ENCODE results near the gene ARHGAP10.
A peak's percentile ranks its signal among the peaks of the same experiment; 100 is the strongest.

ARHGAP10 gene, protein sequence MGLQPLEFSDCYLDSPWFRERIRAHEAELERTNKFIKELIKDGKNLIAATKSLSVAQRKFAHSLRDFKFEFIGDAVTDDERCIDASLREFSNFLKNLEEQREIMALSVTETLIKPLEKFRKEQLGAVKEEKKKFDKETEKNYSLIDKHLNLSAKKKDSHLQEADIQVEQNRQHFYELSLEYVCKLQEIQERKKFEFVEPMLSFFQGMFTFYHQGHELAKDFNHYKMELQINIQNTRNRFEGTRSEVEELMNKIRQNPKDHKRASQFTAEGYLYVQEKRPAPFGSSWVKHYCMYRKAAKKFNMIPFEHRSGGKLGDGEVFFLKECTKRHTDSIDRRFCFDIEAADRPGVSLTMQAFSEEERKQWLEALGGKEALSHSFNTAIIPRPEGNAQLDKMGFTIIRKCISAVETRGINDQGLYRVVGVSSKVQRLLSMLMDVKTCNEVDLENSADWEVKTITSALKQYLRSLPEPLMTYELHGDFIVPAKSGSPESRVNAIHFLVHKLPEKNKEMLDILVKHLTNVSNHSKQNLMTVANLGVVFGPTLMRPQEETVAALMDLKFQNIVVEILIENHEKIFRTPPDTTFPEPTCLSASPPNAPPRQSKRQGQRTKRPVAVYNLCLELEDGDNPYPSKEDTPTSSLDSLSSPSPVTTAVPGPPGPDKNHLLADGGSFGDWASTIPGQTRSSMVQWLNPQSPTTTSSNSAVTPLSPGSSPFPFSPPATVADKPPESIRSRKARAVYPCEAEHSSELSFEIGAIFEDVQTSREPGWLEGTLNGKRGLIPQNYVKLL

DNA sequence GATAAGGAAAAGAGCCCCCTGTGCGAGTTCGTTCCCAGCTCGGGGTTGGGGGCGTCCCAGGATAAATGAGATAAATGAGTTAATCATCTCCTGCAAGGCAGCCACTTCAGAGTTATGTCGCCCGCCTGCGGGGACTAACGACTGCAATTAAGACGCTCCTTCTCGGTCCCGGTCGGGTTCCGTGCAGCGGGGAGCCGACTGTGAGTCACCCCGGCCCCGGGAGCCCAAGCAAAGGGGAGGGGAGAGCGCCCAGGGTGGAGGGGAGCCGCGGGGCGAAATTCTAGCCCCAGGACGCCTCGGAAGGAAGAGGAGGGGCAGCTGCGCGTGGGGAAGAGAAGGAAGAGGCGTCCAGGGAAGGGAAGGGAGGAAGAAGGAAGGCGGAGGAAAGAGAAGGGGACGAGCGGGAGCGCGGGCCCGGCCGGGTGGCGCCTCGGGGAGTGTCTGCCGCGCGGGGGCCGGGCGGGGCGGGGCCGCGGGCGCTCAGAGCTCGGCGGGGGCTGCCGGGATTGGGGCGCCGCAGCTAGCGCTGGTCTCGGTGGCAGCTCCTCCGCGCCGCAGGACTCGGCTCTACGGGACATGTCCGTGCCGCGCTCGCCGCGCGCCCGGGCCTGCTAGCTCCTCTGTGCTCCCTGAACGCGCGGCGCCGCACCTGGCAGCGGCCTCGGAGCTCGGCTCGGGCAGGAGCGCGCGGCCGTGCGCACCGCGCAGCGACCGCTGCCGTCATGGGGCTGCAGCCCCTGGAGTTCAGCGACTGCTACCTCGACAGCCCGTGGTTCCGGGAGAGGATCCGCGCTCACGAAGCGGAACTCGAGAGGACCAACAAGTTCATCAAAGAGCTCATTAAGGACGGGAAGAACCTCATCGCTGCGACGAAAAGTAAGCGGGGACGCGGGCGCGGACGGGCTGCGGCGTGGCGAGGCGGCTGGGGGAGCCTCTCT lies at the start of gene ARHGAP10:
Gene ARHGAP10 (plus strand): TSS at position 509 of the 938 bp plus-strand sequence. CDS start 214 bp downstream, at position 723.
- DNase-seq (ENCODE audit: low spot score) = peak; percentile 47

GRCh38 chr4:147682755-147683154 lies 49.1 kb upstream of the ARHGAP10 start:
- DNase-seq (ENCODE audit: low spot score) = no peak

DNA sequence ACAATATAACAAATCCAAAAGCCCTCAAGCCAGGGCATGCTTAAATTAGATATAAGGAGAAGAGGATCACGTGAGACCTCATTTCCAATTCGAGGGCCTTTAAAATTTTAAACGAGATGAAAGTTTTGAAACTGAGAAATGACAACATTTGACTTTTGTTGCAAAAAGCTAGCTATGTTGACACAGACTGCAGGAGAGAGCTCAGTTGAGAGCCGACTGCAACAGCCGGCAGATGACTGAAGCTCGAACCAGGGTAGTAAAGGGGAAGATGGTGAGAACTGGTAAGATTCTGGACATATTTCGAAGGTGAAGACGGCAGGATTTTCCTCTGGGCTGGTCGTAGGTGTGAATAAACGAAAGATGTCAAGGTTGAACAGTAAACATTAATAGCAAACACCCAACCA lies 48.7 kb upstream of the ARHGAP10 start:
- DNase-seq (ENCODE audit: low spot score) = peak; percentile 34

DNA sequence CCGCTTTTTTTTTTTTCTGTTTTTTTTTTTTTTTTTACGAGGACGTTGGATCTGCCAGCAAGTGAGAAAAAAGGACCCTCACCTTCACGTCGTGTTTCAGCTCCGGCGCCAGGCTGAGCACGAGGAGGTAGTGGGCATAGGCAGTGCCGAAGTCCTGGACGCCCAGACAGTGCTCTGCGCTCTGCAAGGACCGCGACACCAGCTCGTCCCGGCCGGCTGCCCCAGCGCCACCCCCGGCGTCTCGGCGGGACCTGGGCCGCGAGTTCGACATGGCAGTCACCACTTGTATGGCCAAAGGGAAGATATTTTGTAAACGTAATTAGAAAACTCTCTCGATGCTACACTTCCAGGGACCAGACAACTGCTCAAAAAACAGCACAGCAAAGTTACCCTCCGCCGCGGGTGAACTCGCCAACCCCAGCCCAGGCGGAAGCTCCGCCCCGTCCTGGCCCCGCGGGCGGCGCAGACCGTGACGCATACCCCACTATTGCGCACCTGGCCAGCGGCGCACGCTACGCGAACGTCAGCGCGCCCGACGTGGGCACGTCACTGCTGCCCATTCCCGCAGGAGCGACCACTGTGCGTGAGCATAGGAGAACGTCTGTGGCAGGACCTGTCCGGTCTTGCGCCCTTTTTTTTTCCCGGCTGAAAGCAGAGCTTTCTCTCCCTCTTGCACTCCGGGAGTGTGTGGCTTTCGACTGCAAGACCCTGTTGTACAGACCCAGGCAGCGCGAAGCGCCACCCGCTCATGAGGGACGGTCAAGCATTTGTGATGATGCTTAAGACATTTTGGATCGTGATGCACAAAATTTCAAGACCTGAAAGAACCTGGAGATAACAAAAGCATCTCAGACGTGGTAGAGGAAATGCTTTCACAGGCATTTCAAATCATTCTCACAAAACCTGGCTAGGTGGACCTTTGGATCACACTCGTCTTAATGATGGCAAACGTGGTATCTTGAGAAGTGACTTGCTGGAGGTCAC lies 47.9 kb upstream of the ARHGAP10 start, which contains the start of gene PRMT9:
Gene PRMT9 (minus strand): TSS at position 447 of the 984 bp plus-strand sequence. CDS start 176 bp downstream, at position 271.
- DNase-seq (ENCODE audit: low spot score) = peak; percentile 91

DNA sequence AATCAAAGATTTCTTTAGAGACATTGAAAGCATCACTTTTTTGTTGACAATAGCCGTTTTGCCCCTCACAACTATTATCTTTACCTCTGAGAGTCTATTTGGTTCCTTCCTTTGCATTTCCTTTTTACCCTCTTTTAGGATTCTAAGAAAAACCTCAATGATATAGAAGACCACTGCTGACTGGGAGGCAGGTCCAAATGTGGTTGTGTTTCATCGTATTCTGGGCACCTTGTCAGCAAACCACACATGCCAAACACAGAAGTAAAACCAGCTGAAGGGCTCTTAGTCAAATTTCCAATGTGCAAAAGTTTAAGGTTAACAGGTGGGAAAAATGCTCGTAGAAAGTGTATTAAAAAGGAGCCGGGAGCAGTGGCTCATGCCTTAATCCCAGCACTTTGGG lies 42.8 kb upstream of the ARHGAP10 start:
- no peak for DNase-seq (ENCODE audit: low spot score)

DNA sequence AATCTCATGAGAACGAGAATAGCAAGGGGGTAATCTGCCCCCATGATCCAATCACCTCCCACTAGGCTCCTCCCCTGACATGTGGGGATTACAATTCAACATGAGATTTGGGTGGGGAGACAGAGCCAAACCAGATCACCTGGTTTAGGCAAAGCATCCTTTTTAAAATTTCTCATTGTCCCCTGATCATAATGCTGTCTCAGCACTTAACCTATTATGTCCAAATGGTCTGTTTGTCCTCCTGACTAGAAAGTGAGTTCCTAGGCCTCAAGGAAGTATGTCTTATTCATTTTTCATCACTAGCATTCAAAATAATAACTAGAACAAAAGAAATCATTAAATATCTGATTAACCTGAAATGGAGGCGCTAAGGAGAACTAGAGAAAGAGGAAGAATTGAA lies 40.1 kb upstream of the ARHGAP10 start:
- DNase-seq (ENCODE audit: low spot score) = no peak

DNA sequence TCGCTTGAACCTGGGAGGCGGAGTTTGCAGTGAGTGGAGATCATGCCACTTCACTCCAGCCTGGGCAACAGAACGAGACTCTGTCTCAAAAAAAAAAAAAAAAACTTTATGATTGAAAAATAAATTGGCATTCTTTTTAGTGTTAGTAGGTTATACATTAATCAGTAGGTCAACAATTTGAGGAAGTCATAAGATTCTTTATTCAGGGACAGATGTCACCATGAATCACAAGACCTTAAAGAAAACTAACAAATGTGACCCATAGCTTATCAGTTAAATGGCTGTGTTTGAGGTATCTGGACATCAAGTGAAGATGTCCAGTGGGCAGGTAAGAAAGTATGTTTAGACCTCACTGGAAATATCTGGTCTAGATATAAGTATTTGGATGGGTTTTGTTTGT lies 38.7 kb upstream of the ARHGAP10 start:
- no peak for DNase-seq (ENCODE audit: low spot score)

GRCh38 chr4:147696866-147697265 lies 35.0 kb upstream of the ARHGAP10 start:
- DNase-seq (ENCODE audit: low spot score) = no peak

DNA sequence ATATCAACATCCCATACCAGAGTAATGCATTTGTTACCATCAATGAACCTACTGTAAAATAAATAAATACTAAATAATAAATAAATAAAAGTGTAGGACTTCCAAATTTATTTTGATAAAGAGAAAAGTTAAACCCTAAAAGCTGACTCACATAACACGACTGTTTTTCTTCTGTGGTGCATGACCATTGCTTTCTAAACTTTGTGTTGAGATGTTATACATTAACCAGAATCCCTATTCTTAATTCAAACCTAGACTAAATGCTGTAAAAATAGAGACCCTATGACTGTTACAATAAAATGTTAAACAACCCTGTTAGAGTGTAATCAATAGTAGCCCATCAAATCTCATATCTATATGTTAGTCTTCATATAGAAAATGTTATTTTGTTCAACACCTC lies 27.0 kb upstream of the ARHGAP10 start:
- no peak for DNase-seq (ENCODE audit: low spot score)

DNA sequence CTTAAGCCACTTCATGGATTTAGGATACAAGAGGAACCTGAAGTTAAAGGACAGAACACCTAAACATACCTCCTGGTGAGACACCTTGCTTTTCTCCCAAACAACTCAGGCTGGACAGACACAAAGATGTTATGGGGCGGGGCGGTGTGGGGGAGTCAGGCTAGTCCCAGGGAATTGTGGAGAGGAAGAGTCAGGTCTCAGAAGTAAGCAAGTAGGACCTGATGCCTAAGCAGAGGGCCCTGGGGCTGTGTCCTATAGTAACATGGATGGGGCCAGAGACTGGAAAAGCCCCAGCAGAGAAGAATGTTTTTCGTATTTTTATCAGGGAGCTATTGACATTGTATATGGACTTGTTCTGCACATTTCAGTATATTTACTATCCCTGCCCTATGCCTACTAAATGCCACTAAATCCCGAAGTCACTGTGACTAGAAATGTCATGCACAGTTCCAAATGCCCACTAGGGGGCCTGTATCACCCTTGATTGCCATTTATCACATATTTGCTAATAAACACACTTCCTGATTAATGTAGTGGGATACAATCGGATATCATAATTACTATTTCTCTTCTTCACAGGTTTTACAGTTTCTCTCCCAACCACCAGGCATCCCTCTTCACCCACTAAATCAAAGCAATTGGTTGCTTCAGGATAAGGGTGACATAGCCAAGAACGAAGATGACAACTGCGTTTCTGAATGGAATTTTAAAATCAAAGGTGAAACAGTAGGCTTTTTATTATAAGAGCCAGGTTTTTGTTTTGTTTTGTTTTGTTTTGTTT lies 23.8 kb upstream of the ARHGAP10 start:
- DNase-seq (ENCODE audit: low spot score) = no peak

GRCh38 chr4:147709999-147710398 lies 21.9 kb upstream of the ARHGAP10 start:
- no peak for DNase-seq (ENCODE audit: low spot score)

DNA sequence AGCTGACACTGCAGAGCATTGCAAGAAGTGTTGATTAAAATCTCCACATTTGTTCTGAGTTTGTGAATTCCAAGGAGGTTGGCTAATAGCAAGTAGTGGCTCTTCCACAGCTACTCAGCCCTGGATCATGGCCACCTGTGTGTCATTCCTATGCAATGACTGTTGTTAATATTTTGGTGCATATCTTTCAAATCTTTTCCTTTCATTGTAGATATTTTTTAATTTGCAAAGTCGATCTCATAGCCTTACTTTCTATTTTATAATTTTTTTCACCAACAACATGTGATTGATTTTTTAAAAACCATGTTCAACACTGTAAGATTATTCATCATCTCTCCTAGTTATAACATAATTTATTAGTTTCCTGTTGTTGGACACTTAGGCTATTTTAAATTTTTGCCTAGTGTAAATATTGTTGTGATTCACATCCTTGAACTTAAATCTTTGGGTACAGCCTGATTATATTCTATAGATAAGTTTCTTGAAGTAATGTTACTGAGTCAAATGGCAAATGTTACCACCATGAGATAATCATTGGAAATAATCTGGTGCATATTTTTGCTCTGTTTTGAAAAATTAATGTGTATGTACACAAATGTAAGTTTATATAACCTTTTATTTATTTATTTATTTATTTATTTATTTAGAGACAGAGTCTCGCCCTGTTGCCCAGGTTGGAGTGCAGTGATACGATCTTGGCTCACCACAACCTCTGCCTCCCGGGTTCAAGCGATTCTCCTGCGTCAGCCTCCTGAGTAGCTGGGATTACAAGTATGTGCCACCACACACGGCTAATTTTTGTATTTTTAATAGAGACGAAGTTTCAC lies 17.1 kb upstream of the ARHGAP10 start:
- DNase-seq (ENCODE audit: low spot score) = no peak

DNA sequence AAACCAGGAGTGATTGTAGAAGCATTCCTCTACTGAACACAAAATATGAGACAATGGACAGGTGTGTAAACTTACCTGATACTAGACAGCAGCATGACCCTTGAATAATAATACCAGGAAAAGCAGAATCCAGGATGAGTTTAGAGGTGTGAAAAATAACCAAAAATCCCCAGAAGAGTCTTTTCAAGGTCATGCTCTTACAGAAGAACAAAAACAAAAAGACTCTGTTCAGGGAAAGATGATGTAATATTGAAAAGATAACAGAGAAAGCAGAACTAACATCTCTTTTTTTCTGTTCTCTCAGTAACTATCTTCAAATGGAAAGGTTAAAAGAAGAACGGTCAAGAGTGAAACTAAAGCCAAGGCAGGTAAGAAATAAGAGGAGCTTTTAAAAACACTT lies 14.0 kb upstream of the ARHGAP10 start:
- no peak for DNase-seq (ENCODE audit: low spot score)

GRCh38 chr4:147723326-147723725 lies 8.6 kb upstream of the ARHGAP10 start:
- DNase-seq (ENCODE audit: low spot score) = peak; percentile 59

GRCh38 chr4:147724468-147725201 lies 7.3 kb upstream of the ARHGAP10 start:
- no peak for DNase-seq (ENCODE audit: low spot score)

DNA sequence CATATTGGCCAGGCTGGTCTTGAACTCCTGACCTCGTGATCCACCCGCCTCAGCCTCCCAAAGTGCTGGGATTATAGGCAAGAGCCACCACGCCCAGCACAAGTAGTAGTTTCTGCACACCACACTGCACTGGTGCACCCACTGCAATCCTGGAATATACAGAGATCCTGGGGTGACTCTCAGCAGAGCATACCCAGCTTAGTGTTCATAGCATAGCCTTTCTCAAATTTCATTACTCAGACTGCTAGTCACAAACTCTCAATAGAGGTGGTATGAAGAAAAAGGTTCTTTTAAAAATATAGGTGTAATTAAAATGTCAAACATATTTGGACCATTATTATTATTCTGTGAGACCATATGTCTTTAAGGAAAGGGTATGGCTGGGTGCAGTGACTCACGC lies 6.2 kb upstream of the ARHGAP10 start:
- DNase-seq (ENCODE audit: low spot score) = no peak

- DNase-seq (ENCODE audit: low spot score) = no peak
These were observed 4.3 kb upstream of the ARHGAP10 start for GRCh38 chr4:147727476-147728028.

DNA sequence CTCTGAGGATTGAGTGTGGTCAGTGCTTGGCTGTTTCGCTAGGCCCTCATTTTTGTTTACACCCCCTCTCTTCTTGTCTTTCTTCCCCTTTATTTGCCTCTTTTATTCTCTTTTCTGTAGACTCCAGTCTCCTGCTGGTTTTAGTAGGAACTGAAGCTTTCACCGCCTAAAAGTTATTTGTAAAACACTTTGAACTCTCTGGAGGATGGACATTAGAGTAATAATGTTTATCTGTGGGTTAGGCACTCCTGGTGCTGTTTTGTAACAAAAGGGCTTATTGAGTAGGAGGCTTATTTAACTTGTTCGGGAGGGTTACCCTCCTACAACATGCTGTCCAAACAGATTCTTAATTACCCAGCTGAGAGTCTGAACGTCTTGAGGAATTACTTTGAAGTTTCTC lies 1.6 kb upstream of the ARHGAP10 start:
- DNase-seq (ENCODE audit: low spot score) = peak; percentile 33

Data from HuH-7 (cell line).